Uterus (tissue), 2 donors: ENCODE measurements around the gene LRP1B.

Source experiments
- POLR2A ChIP-seq, 2 donors: fragments of 450-650 bp; IDR thresholded peaks; one replicate each; pipeline ENCODE4 v1.6.1; 2016; ENCODE audit warnings: antibody characterized with exemption in 2 of 2, mild to moderate bottlenecking in 1 of 2, moderate library complexity in 1 of 2
- TF ChIP-seq, protein P1 (sequence below), 4 experiments: fragments of 200-600 bp in 2 of 4; fragments of 450-650 bp in 2 of 4; sonication (generic) in 2 of 4; IDR thresholded peaks; one replicate each; pipeline ENCODE4 v1.5.1; 2016 to 2019; ENCODE audit warnings: antibody characterized with exemption in 4 of 4, mild to moderate bottlenecking in 2 of 4, moderate library complexity in 1 of 4

DNA sequence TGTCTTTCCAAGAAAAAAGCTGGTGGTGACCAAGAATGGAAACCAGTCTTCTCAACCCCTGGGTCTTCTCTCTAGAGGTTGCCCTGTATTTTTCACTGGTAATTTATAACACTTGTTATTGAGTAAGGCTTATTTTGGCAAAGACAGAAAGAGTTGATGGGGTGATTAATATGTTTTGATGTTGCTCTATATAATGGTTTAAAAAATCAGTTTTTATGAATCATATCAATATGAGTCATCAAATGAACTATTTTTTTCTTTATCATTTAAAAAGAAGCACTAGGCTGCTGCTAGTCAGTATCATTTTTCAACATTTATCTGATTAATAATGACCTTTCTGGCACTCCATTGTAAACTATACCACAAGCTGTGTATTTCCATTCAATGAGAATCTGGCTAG lies 1142.2 kb downstream of the LRP1B start:
- TF ChIP-seq, protein P1, sequence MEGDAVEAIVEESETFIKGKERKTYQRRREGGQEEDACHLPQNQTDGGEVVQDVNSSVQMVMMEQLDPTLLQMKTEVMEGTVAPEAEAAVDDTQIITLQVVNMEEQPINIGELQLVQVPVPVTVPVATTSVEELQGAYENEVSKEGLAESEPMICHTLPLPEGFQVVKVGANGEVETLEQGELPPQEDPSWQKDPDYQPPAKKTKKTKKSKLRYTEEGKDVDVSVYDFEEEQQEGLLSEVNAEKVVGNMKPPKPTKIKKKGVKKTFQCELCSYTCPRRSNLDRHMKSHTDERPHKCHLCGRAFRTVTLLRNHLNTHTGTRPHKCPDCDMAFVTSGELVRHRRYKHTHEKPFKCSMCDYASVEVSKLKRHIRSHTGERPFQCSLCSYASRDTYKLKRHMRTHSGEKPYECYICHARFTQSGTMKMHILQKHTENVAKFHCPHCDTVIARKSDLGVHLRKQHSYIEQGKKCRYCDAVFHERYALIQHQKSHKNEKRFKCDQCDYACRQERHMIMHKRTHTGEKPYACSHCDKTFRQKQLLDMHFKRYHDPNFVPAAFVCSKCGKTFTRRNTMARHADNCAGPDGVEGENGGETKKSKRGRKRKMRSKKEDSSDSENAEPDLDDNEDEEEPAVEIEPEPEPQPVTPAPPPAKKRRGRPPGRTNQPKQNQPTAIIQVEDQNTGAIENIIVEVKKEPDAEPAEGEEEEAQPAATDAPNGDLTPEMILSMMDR (IDR thresholded peaks at IDR 0.05) = no peak
- no peak for TF ChIP-seq POLR2A (IDR thresholded peaks at IDR 0.05)
